Measurements from ENCODE around the gene PANK4.

GRCh38 chr1:2474104-2474844 lies 52.1 kb downstream of the PANK4 start:
- TF ChIP-seq CTCF (IDR thresholded peaks at IDR 0.05) (no peak), POLR2A (IDR thresholded peaks at IDR 0.05) (no peak)

Measured in thyroid gland (tissue), 4 donors.